K562 treated with DMSO at 1 percent for 48 hours (cell line): ENCODE results near the gene ELF5. TPM values are rescaled to one million over a fixed set of nuclear protein-coding genes. Genes with fewer than 3 reads are reported as not detected.

ENCODE experiments used
- total RNA-seq: library from RNA; unstranded; fragments of 300-600 nt; gene quantifications from 2 replicates; pipeline ENCODE4 v1.2.3, GENCODE V29; 2022; ENCODE audit warnings: low replicate concordance; ENCODE audit errors: extremely low read depth

Gene ELF5
- total RNA-seq = not detected in 2 replicates

GRCh38 chr11:34513682-34514449, at the start of gene ELF5:
ELF5 (minus strand) TSS chr11:34513794; CDS start chr11:34505749, 8,045 bp downstream.

GRCh38 chr11:34438529-34439507, 74.8 kb downstream of the ELF5 start, which contains the start of gene CAT:
CAT (plus strand) TSS chr11:34438934; CDS start chr11:34439014, 80 bp downstream.

Other genes starting within 250 kb of the ELF5 start
- not detected in 2 replicates for gene ABTB2, start 155.8 kb downstream of the ELF5 start, total RNA-seq
- not detected in 2 replicates for gene CAT, start 74.9 kb downstream of the ELF5 start, total RNA-seq
- not detected in 2 replicates for gene EHF, start 107.3 kb upstream of the ELF5 start, total RNA-seq